GM19238 (cell line): ENCODE results near the gene KLK6.

Source experiments
- DNase-seq: peaks from one replicate; pipeline ENCODE4 v3.0.0; 2011; ENCODE audit warnings: low spot score; ENCODE audit not compliant: insufficient read length

The KLK6 gene

GRCh38 chr19:50911206-50912101 lies 57.9 kb downstream of the KLK6 start, which contains the start of gene KLK4:
KLK4 (minus strand) TSS chr19:50911395; CDS start chr19:50910738, 657 bp downstream.
- DNase-seq = no peak

- DNase-seq = no peak
These were observed 58.7 kb downstream of the KLK6 start for GRCh38 chr19:50910722-50911121.

GRCh38 chr19:50909240-50910070 lies 59.9 kb downstream of the KLK6 start:
- DNase-seq = peak; percentile 63
